H1 (cell line): ENCODE measurements around the gene SND1. TPM values are rescaled to one million over a fixed set of nuclear protein-coding genes. Genes with fewer than 3 reads are reported as not detected.

Source experiments
- CTCF ChIA-PET: fragments of 300-600 bp; sonication (Branson Sonifier 250); formaldehyde crosslinking; loops from one replicate; lab custom pipeline; 2021; ENCODE audit not compliant: partially characterized antibody; lab: Charles Lee
- POLR2A ChIA-PET: fragments of 300-600 bp; sonication (Branson Sonifier 250); formaldehyde crosslinking; loops from one replicate; lab custom pipeline; 2021; ENCODE audit warnings: inconsistent platforms; ENCODE audit not compliant: partially characterized antibody; lab: Charles Lee
- DNase-seq, 2 experiments: peaks; one replicate each; pipeline versions ENCODE4 v3.0.0 to v3.0.0-alpha.2; 2010 to 2022; ENCODE audit warnings: low spot score in 2 of 2, low read depth in 1 of 2, mixed read lengths in 1 of 2
- FAIRE-seq: peaks from 2 replicates; lab custom pipeline; 2011; peaks lifted over from hg19 to GRCh38; lab: Jason Lieb, UNC
- H2AFZ ChIP-seq: 2 replicates; pipeline ENCODE4 v1.8.1; 2012; ENCODE audit warnings: low read length, inconsistent platforms
- H2AK5ac ChIP-seq: 2 replicates; pipeline ENCODE4 v1.6.1; 2013; ENCODE audit warnings: low read depth, low read length
- H2BK120ac ChIP-seq: replicated peaks from 2 replicates; pipeline ENCODE3; 2013; ENCODE audit warnings: low read depth, low read length, inconsistent platforms
- H2BK12ac ChIP-seq: 2 replicates; pipeline ENCODE4 v1.6.1; 2013; ENCODE audit warnings: low read depth, low read length
- H2BK15ac ChIP-seq: 2 replicates; pipeline ENCODE4 v1.6.1; 2013; ENCODE audit warnings: low read length
- H2BK20ac ChIP-seq: 2 replicates; pipeline ENCODE4 v1.6.1; 2013; ENCODE audit warnings: low read length
- H2BK5ac ChIP-seq: 2 replicates; pipeline ENCODE4 v1.6.1; 2013; ENCODE audit warnings: low read depth, low read length
- H3K14ac ChIP-seq: 2 replicates; pipeline ENCODE4 v1.6.1; 2013; ENCODE audit warnings: inconsistent platforms; ENCODE audit not compliant: insufficient read length
- H3K18ac ChIP-seq: 2 replicates; pipeline ENCODE4 v1.6.1; 2013; ENCODE audit warnings: low read length; ENCODE audit errors: extremely low read depth
- H3K23ac ChIP-seq: 2 replicates; pipeline ENCODE4 v1.6.1; 2013; ENCODE audit warnings: inconsistent platforms; ENCODE audit not compliant: insufficient read length
- H3K23me2 ChIP-seq: 2 replicates; pipeline ENCODE4 v1.6.1; 2013; ENCODE audit warnings: low read depth, low read length
- H3K27ac ChIP-seq: 2 replicates; pipeline ENCODE4 v1.6.1; 2011; ENCODE audit warnings: low read depth, low read length, inconsistent platforms
- H3K27me3 ChIP-seq, 4 experiments: replicated peaks in 1 of 4; 1 replicate in 1 of 4; 2 replicates in 3 of 4; pipeline versions ENCODE4 v1.6.1 to v1.8.1; 2011 to 2013; ENCODE audit warnings: low read length in 3 of 4, mild to moderate bottlenecking in 3 of 4, inconsistent platforms in 2 of 4, mixed read lengths in 2 of 4, moderate library complexity in 1 of 4; ENCODE audit not compliant: control insufficient read depth in 3 of 4, insufficient read depth in 3 of 4; ENCODE audit errors: extremely low read depth in 1 of 4
- H3K36me3 ChIP-seq, 4 experiments: 2 replicates each; pipeline versions ENCODE4 v1.6.1 to v1.8.1; 2011 to 2013; ENCODE audit warnings: mild to moderate bottlenecking in 4 of 4, low read length in 3 of 4, moderate library complexity in 2 of 4, control low read depth in 1 of 4, inconsistent platforms in 1 of 4; ENCODE audit not compliant: insufficient read depth in 4 of 4, control insufficient read depth in 2 of 4
- H3K4ac ChIP-seq: replicated peaks from 2 replicates; pipeline ENCODE3; 2013; ENCODE audit warnings: low read length, low read depth, mixed read lengths, inconsistent platforms; ENCODE audit not compliant: insufficient read length
- H3K4me1 ChIP-seq, 4 experiments: replicated peaks in 1 of 4; 1 replicate in 1 of 4; 2 replicates in 3 of 4; pipeline versions ENCODE4 v1.6.1 to v1.8.1; 2011 to 2013; ENCODE audit warnings: low read length in 3 of 4, inconsistent platforms in 2 of 4, mixed read lengths in 1 of 4; ENCODE audit not compliant: insufficient read depth in 4 of 4, control insufficient read depth in 3 of 4
- H3K4me2 ChIP-seq, 2 experiments: 2 replicates each; pipeline versions ENCODE4 v1.6.1 to v1.8.1; 2011 to 2013; ENCODE audit warnings: low read depth in 2 of 2, low read length in 2 of 2, control low read depth in 1 of 2, inconsistent platforms in 1 of 2, mild to moderate bottlenecking in 1 of 2; ENCODE audit not compliant: insufficient read depth in 1 of 2
- H3K4me3 ChIP-seq, 4 experiments: fragments of 200-600, 300-600 bp in 1 of 4; sonication (generic), shearing (Covaris generic), sonication (Bioruptor Twin) in 1 of 4; 2 replicates each; pipeline versions ENCODE4 v1.5.1 to v1.8.1; 2011 to 2016; ENCODE audit warnings: low read length in 4 of 4, low read depth in 3 of 4, control low read depth in 2 of 4, inconsistent platforms in 2 of 4, mild to moderate bottlenecking in 2 of 4, mixed read lengths in 1 of 4, moderate library complexity in 1 of 4; ENCODE audit not compliant: insufficient read depth in 2 of 4; ENCODE audit errors: extremely low read depth in 1 of 4
- H3K56ac ChIP-seq: replicated peaks from 2 replicates; pipeline ENCODE3; 2013; ENCODE audit warnings: low read depth, mild to moderate bottlenecking, mixed read lengths, low read length, inconsistent platforms; ENCODE audit not compliant: insufficient read length
- H3K79me1 ChIP-seq: 2 replicates; pipeline ENCODE4 v1.6.1; 2013; ENCODE audit warnings: low read depth, low read length, control low read depth
- H3K79me2 ChIP-seq, 2 experiments: 2 replicates each; pipeline versions ENCODE4 v1.6.1 to v1.8.1; 2012 to 2013; ENCODE audit warnings: low read length in 2 of 2, mild to moderate bottlenecking in 2 of 2, inconsistent platforms in 1 of 2; ENCODE audit not compliant: insufficient read depth in 2 of 2, control insufficient read depth in 1 of 2
- H3K9ac ChIP-seq, 4 experiments: replicated peaks in 1 of 4; 1 replicate in 1 of 4; 2 replicates in 3 of 4; pipeline versions ENCODE4 v1.6.1 to v1.8.1; 2011 to 2013; ENCODE audit warnings: low read depth in 3 of 4, low read length in 3 of 4, control low read depth in 2 of 4, mild to moderate bottlenecking in 2 of 4, moderate library complexity in 2 of 4, inconsistent platforms in 1 of 4; ENCODE audit errors: extremely low read depth in 1 of 4
- H3K9me3 ChIP-seq, 2 experiments: 2 replicates each; pipeline versions ENCODE4 v1.6.1 to v1.8.1; 2012 to 2013; ENCODE audit warnings: mild to moderate bottlenecking in 2 of 2, moderate library complexity in 2 of 2, control low read depth in 1 of 2, inconsistent platforms in 1 of 2, low read depth in 1 of 2, low read length in 1 of 2, mixed read lengths in 1 of 2; ENCODE audit not compliant: insufficient read depth in 2 of 2
- H4K20me1 ChIP-seq, 2 experiments: replicated peaks in 1 of 2; 2 replicates each; pipeline versions ENCODE3 to v1.8.1; 2011 to 2013; ENCODE audit warnings: inconsistent platforms in 2 of 2, low read length in 2 of 2, mild to moderate bottlenecking in 1 of 2; ENCODE audit not compliant: insufficient read depth in 2 of 2, control insufficient read depth in 1 of 2
- H4K5ac ChIP-seq: 2 replicates; pipeline ENCODE4 v1.6.1; 2013; ENCODE audit warnings: low read length, low read depth, mixed read lengths, inconsistent platforms; ENCODE audit not compliant: insufficient read length
- H4K8ac ChIP-seq: 2 replicates; pipeline ENCODE4 v1.8.0; 2013; ENCODE audit warnings: mild to moderate bottlenecking, moderate library complexity, low read length, inconsistent platforms; ENCODE audit not compliant: insufficient read depth; ENCODE audit errors: extremely low read depth
- H4K91ac ChIP-seq: replicated peaks from 2 replicates; pipeline ENCODE3; 2013; ENCODE audit warnings: low read length, mixed read lengths, inconsistent platforms; ENCODE audit not compliant: insufficient read length
- WGBS, 2 experiments: shearing (Covaris generic) in 1 of 2; methylation state at CpG; one replicate each; pipeline versions ENCODE4 v1.1.6 to v1.1.7; 2013 to 2015; ENCODE audit warnings: low lambda C conversion rate in 2 of 2, mixed read lengths in 2 of 2, inconsistent platforms in 1 of 2, low coverage in 1 of 2, missing lambda C conversion rate in 1 of 2; ENCODE audit not compliant: insufficient replicate concordance in 2 of 2, insufficient coverage in 1 of 2, insufficient read length in 1 of 2; ENCODE audit errors: extremely low coverage in 1 of 2, missing lambda C conversion rate in 1 of 2; 5-methylcytosine and 5-hydroxymethylcytosine counted together
- polyA plus RNA-seq, 7 experiments: library from polyadenylated mRNA; depleted of rRNA in 3 of 7; stranded (reverse) in 5 of 7; unstranded in 2 of 7; fragments of >200 nt in 5 of 7; fragments of 200-250 nt in 2 of 7; gene quantifications; 1 replicate in 5 of 7; 2 replicates in 1 of 7; 4 replicates in 1 of 7; pipeline versions ENCODE4 v1.2.1 to v1.2.3, GENCODE V29; 2011 to 2013; ENCODE audit warnings: missing spikeins in 2 of 7, mixed read lengths in 2 of 7
- total RNA-seq: library from RNA; stranded (reverse); fragmentation: NEBNext Ultra II Directional; extraction: Animal tissue kit (Norgen Biotek cat#: 25700); gene quantifications from 2 replicates; pipeline ENCODE4 v1.2.1, GENCODE V29; 2021

SND1 gene
- total and polyA plus RNA-seq, 2 of the 8 experiments (the other 6 are each of a cell fraction or from before 2014, with no cell fraction given): 122 to 290 TPM

DNA sequence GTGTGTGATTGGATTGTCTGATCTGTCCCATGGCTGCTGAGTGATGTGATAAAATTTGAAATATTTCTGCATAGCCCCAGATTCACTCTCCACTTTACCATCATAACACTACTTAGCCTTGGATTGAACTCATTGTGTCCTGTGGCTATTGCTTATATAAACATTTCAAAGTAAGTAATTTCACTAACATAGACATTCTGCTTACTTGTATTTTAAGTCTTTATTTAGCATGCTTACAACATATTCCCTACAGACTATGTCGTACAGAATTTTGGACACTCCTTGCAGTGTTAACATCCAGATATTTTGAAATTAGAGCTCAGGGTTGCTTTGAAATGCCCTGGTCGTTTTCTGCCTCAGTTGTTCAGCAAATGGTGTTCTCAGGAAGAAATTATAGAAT, 261.7 kb downstream of the SND1 start:
- Histone ChIP-seq H3K79me2 (peaks cover 0 to 9% of the 10 kb centered on the region in 2 experiments; a peak in 1 of 4 replicates), H2AFZ (no peak overlapping the region), H2BK15ac (no peak overlapping the region), H3K4me3 (no peak overlapping the region), H2AK5ac (no peak overlapping the region), H3K4me2 (no peak overlapping the region), H3K23me2 (no peaks in the 10 kb centered on the region; the same call in 1 of the 2 replicates), H2BK5ac (no peak overlapping the region), H3K36me3 (peaks cover 0 to 4% (median 0%) of the 10 kb centered on the region in 4 experiments; a peak in 2 of 8 replicates), H3K14ac (no peak overlapping the region), H3K18ac (no peak overlapping the region), H3K4ac (no peak overlapping the region), H4K20me1 (peaks cover 2% of the 10 kb centered on the region in 2 experiments), H4K5ac (no peak overlapping the region), H3K27ac (no peak overlapping the region), H2BK12ac (no peak overlapping the region), H2BK20ac (no peak overlapping the region), H3K23ac (no peak overlapping the region), H3K56ac (no peak overlapping the region), H3K4me1 (no peaks in the 10 kb centered on the region; a peak in 1 of 7 replicates), H3K79me1 (peaks cover 2% of the 10 kb centered on the region; the same call in 1 of the 2 replicates), H3K9me3 (no peaks in the 10 kb centered on the region), H4K91ac (no peak overlapping the region), H2BK120ac (no peak overlapping the region), H3K9ac (no peak overlapping the region), H3K27me3 (no peaks in the 10 kb centered on the region), H4K8ac (no peak overlapping the region)
- WGBS, 2 experiments: 83% methylated on average over 2 of the region's 2 CpGs; no CpG with 5 or more reads in 1 of the 2 experiments
- FAIRE-seq (no peak), DNase-seq (no peak)
- POLR2A ChIA-PET: no interaction called here
- CTCF ChIA-PET: interaction anchor here (1.5 kb wide), 1 partner anchor 106 kb away, joined by 4 read pairs; no protein-coding TSS in a partner anchor
